SK-N-MC (cell line): ENCODE measurements around the gene SMPDL3B.

Source experiments
- EZH2 ChIP-seq: fragments of 200-600 bp; sonication (generic); IDR thresholded peaks from one replicate; pipeline ENCODE4 v1.6.1; 2017; ENCODE audit warnings: antibody characterized with exemption
- FOXP2 ChIP-seq: optimal IDR thresholded peaks from 2 replicates; pipeline ENCODE3; 2011; ENCODE audit warnings: mild to moderate bottlenecking, moderate library complexity; ENCODE audit not compliant: insufficient read depth; ENCODE audit errors: extremely low read length, control extremely low read depth
- POLR2AphosphoS5 ChIP-seq: IDR thresholded peaks from 2 replicates; pipeline ENCODE4 v1.6.1; 2012; ENCODE audit warnings: mild to moderate bottlenecking, low read depth, low read length, borderline replicate concordance

DNA sequence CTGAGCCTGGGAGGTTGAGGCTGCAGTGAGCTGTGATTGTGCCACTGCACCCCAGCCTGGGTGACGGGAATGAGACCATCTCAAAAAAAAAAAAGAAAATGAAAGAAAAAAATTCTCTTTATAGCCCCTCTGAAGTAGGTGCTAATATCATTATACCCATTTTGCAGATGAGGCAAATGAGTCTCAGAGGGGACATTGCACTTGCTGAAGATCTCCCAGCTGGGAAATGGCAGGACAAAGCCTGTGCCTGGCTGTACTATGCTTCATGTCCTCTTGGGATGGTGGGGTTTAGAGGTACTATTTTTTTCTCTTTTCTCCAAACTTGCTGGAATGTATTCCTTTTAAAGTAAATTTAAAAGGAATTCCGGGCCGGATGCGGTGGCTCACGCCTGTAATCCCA, 1.6 kb downstream of the SMPDL3B start:
- TF ChIP-seq POLR2AphosphoS5 (no peak), FOXP2 (no peak), EZH2 (no peak)
